H1 (cell line): ENCODE data around the gene SYK. TPM values are rescaled to one million over a fixed set of nuclear protein-coding genes. Genes with fewer than 3 reads are reported as not detected.

Source experiments
- ASH2L ChIP-seq: fragments of 200-600, 300-600 bp; sonication (generic); IDR thresholded peaks from one replicate; pipeline ENCODE4 v1.7.1; 2017; ENCODE audit warnings: low read length
- BACH1 ChIP-seq: IDR thresholded peaks from 2 replicates; pipeline ENCODE4 v1.6.1; 2012; ENCODE audit warnings: low read length, improper control_type of control experiment
- CBX5 ChIP-seq: fragments of 300-800, 300-1000 bp; sonication (generic); IDR thresholded peaks from 2 replicates; pipeline ENCODE4 v1.7.1; 2016; ENCODE audit warnings: antibody characterized with exemption, low read length, low read depth
- EGR1 ChIP-seq: IDR thresholded peaks from 2 replicates; pipeline ENCODE4 v1.6.1; 2011; ENCODE audit warnings: low read depth, low read length, borderline replicate concordance
- FOSL1 ChIP-seq: IDR thresholded peaks from 2 replicates; pipeline ENCODE4 v1.6.1; 2011; ENCODE audit warnings: mild to moderate bottlenecking, low read depth, low read length, moderate library complexity; ENCODE audit not compliant: insufficient read depth
- HDAC2 ChIP-seq, 2 experiments: fragments of 300-600 bp in 1 of 2; sonication (generic) in 1 of 2; IDR thresholded peaks; 2 replicates each; pipeline ENCODE4 v1.6.1; 2011 to 2012; ENCODE audit warnings: low read depth in 2 of 2, low read length in 2 of 2, mild to moderate bottlenecking in 2 of 2, moderate library complexity in 2 of 2, borderline replicate concordance in 1 of 2, inconsistent platforms in 1 of 2
- KDM1A ChIP-seq: fragments of 200-600, 300-600 bp; sonication (generic); IDR thresholded peaks from 2 replicates; pipeline ENCODE4 v1.7.1; 2016; ENCODE audit warnings: mild to moderate bottlenecking, low read length, borderline replicate concordance
- MAFK ChIP-seq: IDR thresholded peaks from 2 replicates; pipeline ENCODE4 v1.6.1; 2012; ENCODE audit warnings: low read depth, mild to moderate bottlenecking, improper control_type of control experiment, low read length
- NRF1 ChIP-seq: IDR thresholded peaks from 2 replicates; pipeline ENCODE4 v1.6.1; 2011; ENCODE audit warnings: mild to moderate bottlenecking, low read depth, low read length, improper control_type of control experiment
- SP1 ChIP-seq: IDR thresholded peaks from 2 replicates; pipeline ENCODE4 v1.6.1; 2011; ENCODE audit warnings: low read depth, low read length
- YY1 ChIP-seq: IDR thresholded peaks from 2 replicates; pipeline ENCODE4 v1.6.1; 2011; ENCODE audit warnings: low read depth, mild to moderate bottlenecking, low read length
- ZNF274 ChIP-seq: IDR thresholded peaks from 2 replicates; pipeline ENCODE4 v1.7.0; 2012; ENCODE audit warnings: low read length, borderline replicate concordance; ENCODE audit errors: extremely low read depth
- polyA plus RNA-seq, 7 experiments: library from polyadenylated mRNA; depleted of rRNA in 3 of 7; stranded (reverse) in 5 of 7; unstranded in 2 of 7; fragments of >200 nt in 5 of 7; fragments of 200-250 nt in 2 of 7; gene quantifications; 1 replicate in 5 of 7; 2 replicates in 1 of 7; 4 replicates in 1 of 7; pipeline versions ENCODE4 v1.2.1 to v1.2.3, GENCODE V29; 2011 to 2013; ENCODE audit warnings: missing spikeins in 2 of 7, mixed read lengths in 2 of 7
- total RNA-seq: library from RNA; stranded (reverse); fragmentation: NEBNext Ultra II Directional; extraction: Animal tissue kit (Norgen Biotek cat#: 25700); gene quantifications from 2 replicates; pipeline ENCODE4 v1.2.1, GENCODE V29; 2021
- TF ChIP-seq, protein P1 (sequence below): fragments of 300-600 bp; sonication (generic); IDR thresholded peaks from 2 replicates; pipeline ENCODE4 v1.7.1; 2012; ENCODE audit warnings: low read length, moderate library complexity, mild to moderate bottlenecking, inconsistent platforms; ENCODE audit not compliant: insufficient replicate concordance

Gene SYK
- total and polyA plus RNA-seq, 2 of the 8 experiments (the other 6 are each of a cell fraction or from before 2014, with no cell fraction given): 1.5 to 4.4 TPM

DNA sequence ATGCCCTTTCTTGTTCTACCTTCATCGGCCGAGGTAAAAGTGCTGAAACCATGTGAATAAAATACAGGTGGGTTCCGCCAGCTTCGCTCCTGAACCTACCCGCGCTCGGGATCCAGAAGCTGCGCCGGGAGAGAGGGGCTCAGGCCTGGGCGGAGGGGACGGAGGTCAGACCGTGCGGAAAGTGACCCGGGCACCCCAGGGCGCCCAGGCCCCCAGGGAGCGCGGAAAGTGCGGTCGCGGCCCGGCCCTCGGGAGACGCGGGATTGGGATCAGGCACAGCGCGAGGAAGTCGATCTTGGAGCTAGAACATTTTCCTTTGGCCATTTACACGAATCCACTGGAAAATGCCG, 329 bp downstream of the SYK start (continued):
- TF ChIP-seq EGR1 (no peak), FOSL1 (no peak), HDAC2 (IDR thresholded peaks at IDR 0.05; ENCODE audit: borderline replicate concordance in 1 of 2, low read depth in 2 of 2, low read length in 2 of 2) (0 out of 4 replicates have a peak, but pooled peaks of 1 of the 2 experiments have one; percentile 48), ZNF274 (no peak), CBX5 (no peak), KDM1A (no peak), ASH2L (peak; percentile 89), BACH1 (no peak), SP1 (no peak), MAFK (no peak), YY1 (no peak), NRF1 (no peak)
- TF ChIP-seq, protein P1, sequence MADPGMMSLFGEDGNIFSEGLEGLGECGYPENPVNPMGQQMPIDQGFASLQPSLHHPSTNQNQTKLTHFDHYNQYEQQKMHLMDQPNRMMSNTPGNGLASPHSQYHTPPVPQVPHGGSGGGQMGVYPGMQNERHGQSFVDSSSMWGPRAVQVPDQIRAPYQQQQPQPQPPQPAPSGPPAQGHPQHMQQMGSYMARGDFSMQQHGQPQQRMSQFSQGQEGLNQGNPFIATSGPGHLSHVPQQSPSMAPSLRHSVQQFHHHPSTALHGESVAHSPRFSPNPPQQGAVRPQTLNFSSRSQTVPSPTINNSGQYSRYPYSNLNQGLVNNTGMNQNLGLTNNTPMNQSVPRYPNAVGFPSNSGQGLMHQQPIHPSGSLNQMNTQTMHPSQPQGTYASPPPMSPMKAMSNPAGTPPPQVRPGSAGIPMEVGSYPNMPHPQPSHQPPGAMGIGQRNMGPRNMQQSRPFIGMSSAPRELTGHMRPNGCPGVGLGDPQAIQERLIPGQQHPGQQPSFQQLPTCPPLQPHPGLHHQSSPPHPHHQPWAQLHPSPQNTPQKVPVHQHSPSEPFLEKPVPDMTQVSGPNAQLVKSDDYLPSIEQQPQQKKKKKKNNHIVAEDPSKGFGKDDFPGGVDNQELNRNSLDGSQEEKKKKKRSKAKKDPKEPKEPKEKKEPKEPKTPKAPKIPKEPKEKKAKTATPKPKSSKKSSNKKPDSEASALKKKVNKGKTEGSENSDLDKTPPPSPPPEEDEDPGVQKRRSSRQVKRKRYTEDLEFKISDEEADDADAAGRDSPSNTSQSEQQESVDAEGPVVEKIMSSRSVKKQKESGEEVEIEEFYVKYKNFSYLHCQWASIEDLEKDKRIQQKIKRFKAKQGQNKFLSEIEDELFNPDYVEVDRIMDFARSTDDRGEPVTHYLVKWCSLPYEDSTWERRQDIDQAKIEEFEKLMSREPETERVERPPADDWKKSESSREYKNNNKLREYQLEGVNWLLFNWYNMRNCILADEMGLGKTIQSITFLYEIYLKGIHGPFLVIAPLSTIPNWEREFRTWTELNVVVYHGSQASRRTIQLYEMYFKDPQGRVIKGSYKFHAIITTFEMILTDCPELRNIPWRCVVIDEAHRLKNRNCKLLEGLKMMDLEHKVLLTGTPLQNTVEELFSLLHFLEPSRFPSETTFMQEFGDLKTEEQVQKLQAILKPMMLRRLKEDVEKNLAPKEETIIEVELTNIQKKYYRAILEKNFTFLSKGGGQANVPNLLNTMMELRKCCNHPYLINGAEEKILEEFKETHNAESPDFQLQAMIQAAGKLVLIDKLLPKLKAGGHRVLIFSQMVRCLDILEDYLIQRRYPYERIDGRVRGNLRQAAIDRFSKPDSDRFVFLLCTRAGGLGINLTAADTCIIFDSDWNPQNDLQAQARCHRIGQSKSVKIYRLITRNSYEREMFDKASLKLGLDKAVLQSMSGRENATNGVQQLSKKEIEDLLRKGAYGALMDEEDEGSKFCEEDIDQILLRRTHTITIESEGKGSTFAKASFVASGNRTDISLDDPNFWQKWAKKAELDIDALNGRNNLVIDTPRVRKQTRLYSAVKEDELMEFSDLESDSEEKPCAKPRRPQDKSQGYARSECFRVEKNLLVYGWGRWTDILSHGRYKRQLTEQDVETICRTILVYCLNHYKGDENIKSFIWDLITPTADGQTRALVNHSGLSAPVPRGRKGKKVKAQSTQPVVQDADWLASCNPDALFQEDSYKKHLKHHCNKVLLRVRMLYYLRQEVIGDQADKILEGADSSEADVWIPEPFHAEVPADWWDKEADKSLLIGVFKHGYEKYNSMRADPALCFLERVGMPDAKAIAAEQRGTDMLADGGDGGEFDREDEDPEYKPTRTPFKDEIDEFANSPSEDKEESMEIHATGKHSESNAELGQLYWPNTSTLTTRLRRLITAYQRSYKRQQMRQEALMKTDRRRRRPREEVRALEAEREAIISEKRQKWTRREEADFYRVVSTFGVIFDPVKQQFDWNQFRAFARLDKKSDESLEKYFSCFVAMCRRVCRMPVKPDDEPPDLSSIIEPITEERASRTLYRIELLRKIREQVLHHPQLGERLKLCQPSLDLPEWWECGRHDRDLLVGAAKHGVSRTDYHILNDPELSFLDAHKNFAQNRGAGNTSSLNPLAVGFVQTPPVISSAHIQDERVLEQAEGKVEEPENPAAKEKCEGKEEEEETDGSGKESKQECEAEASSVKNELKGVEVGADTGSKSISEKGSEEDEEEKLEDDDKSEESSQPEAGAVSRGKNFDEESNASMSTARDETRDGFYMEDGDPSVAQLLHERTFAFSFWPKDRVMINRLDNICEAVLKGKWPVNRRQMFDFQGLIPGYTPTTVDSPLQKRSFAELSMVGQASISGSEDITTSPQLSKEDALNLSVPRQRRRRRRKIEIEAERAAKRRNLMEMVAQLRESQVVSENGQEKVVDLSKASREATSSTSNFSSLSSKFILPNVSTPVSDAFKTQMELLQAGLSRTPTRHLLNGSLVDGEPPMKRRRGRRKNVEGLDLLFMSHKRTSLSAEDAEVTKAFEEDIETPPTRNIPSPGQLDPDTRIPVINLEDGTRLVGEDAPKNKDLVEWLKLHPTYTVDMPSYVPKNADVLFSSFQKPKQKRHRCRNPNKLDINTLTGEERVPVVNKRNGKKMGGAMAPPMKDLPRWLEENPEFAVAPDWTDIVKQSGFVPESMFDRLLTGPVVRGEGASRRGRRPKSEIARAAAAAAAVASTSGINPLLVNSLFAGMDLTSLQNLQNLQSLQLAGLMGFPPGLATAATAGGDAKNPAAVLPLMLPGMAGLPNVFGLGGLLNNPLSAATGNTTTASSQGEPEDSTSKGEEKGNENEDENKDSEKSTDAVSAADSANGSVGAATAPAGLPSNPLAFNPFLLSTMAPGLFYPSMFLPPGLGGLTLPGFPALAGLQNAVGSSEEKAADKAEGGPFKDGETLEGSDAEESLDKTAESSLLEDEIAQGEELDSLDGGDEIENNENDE: no peak
